Fibroblast of lung (primary cell): Measurements from ENCODE around the gene SOCS4. TPM values are rescaled to one million over a fixed set of nuclear protein-coding genes. Genes with fewer than 3 reads are reported as not detected.

Source experiments
- DNase-seq, 2 donors: peaks; one replicate each; pipeline versions ENCODE4 v3.0.0 to v3.0.0-alpha.2; 2010; ENCODE audit warnings: low read depth in 2 of 2
- H2AFZ ChIP-seq: 2 replicates; pipeline ENCODE4 v1.5.1; 2012; ENCODE audit warnings: low read length, control low read depth, inconsistent platforms
- H3K27ac ChIP-seq: 2 replicates; pipeline ENCODE4 v1.5.1; 2011; ENCODE audit warnings: low read length, control low read depth; ENCODE audit not compliant: insufficient read depth
- H3K27me3 ChIP-seq: 2 replicates; pipeline ENCODE4 v1.5.1; 2011; ENCODE audit warnings: mild to moderate bottlenecking, low read length; ENCODE audit not compliant: control insufficient read depth, insufficient read depth
- H3K36me3 ChIP-seq: 2 replicates; pipeline ENCODE4 v1.5.1; 2011; ENCODE audit warnings: low read length; ENCODE audit not compliant: control insufficient read depth, insufficient read depth
- H3K4me1 ChIP-seq: 2 replicates; pipeline ENCODE4 v1.5.1; 2011; ENCODE audit warnings: low read length; ENCODE audit not compliant: control insufficient read depth, insufficient read depth; ENCODE audit errors: extremely low read depth
- H3K4me2 ChIP-seq: 2 replicates; pipeline ENCODE4 v1.5.1; 2011; ENCODE audit warnings: low read length, control low read depth; ENCODE audit not compliant: insufficient read depth; ENCODE audit errors: extremely low read depth
- H3K4me3 ChIP-seq, 4 experiments: fragments of 200-600 bp in 1 of 4; sonication (generic) in 1 of 4; replicated peaks in 1 of 4; 2 replicates each; pipeline ENCODE4 v1.5.1; 2011 to 2016; ENCODE audit warnings: low read length in 4 of 4, low read depth in 3 of 4, mild to moderate bottlenecking in 3 of 4, control low read depth in 2 of 4, inconsistent platforms in 1 of 4, mixed read lengths in 1 of 4; ENCODE audit not compliant: insufficient read depth in 1 of 4; ENCODE audit errors: control extremely low read depth in 1 of 4
- H3K79me2 ChIP-seq: 2 replicates; pipeline ENCODE4 v1.5.1; 2012; ENCODE audit warnings: mild to moderate bottlenecking, low read length, inconsistent platforms; ENCODE audit not compliant: control insufficient read depth, insufficient read depth
- H3K9ac ChIP-seq: 2 replicates; pipeline ENCODE4 v1.5.1; 2011; ENCODE audit warnings: mild to moderate bottlenecking, low read length, control low read depth; ENCODE audit not compliant: insufficient read depth
- H3K9me3 ChIP-seq: 2 replicates; pipeline ENCODE4 v1.5.1; 2012; ENCODE audit warnings: low read depth, low read length; ENCODE audit not compliant: control insufficient read depth, insufficient read depth
- H4K20me1 ChIP-seq: 2 replicates; pipeline ENCODE4 v1.5.1; 2011; ENCODE audit warnings: low read length; ENCODE audit not compliant: control insufficient read depth, insufficient read depth; ENCODE audit errors: extremely low read depth
- CTCF ChIP-seq, 2 donors: IDR thresholded peaks in 1 of 2; conservative IDR thresholded peaks in 1 of 2; 1 replicate in 1 of 2; 2 replicates in 1 of 2; pipeline ENCODE4 v1.5.1; 2011 to 2012; ENCODE audit warnings: low read length in 2 of 2, control low read depth in 1 of 2, inconsistent platforms in 1 of 2, low read depth in 1 of 2, mild to moderate bottlenecking in 1 of 2
- EZH2 ChIP-seq: IDR thresholded peaks from 2 replicates; pipeline ENCODE4 v1.5.1; 2012; ENCODE audit warnings: low read length, control low read depth, mild to moderate bottlenecking; ENCODE audit errors: missing control alignments
- polyA plus RNA-seq, 2 donors: library from polyadenylated mRNA; depleted of rRNA in 1 of 2; stranded (reverse) in 1 of 2; unstranded in 1 of 2; fragments of >200 nt; gene quantifications; 2 replicates each; pipeline ENCODE4 v1.2.1, GENCODE V29; 2011 to 2012; ENCODE audit warnings: missing spikeins in 1 of 2
- total RNA-seq: library from RNA; depleted of rRNA; stranded (reverse); fragments of >200 nt; gene quantifications from 2 replicates; pipeline ENCODE4 v1.2.1, GENCODE V29; 2014

SOCS4 gene
- total and polyA plus RNA-seq, 2 donors (not counting 1 experiment from before 2014, with no cell fraction given): 11.5 to 19.2 TPM

DNA sequence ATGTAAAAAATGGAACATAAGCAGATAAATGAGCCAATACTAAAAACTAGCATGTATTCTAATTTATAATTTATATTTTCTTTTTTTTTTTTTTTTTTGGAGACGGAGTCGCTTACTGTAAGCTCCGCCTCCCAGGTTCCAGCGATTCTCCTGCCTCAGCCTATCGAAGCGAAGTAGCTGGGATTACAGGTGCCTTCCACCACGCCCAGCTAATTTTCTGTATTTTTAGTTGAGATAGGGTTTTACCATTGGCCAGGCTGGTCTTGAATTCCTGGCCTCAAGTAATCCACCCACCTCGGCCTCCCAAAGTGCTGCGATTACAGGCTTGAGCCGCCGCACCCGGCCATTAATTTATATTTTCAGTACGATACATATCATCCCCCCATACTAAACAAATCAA is 27.1 kb downstream of the SOCS4 start:
- H3K36me3 ChIP-seq: peaks cover 3% of the 10 kb centered on the region

GRCh38 chr14:55057919-55058318 is 30.9 kb downstream of the SOCS4 start:
- peaks cover 95% of the 10 kb centered on the region for H3K79me2 ChIP-seq
- no peaks in the 10 kb centered on the region for H3K9me3 ChIP-seq
- H3K9ac ChIP-seq: no peak overlapping the region
- H3K4me1 ChIP-seq: no peaks in the 10 kb centered on the region
- peaks cover 2% of the 10 kb centered on the region for H4K20me1 ChIP-seq
- no peaks in the 10 kb centered on the region for H3K27me3 ChIP-seq
- peaks cover 6% of the 10 kb centered on the region for H3K36me3 ChIP-seq
- TF ChIP-seq EZH2: no peak
- no peak for TF ChIP-seq CTCF (conservative IDR thresholded peaks at IDR 0.05 in 1 of 2, IDR thresholded peaks at IDR 0.05 in 1 of 2; ENCODE audit: low read depth in 1 of 2, low read length in 2 of 2)
- DNase-seq: no peak
- no peak overlapping the region for H3K4me3 ChIP-seq
- H3K4me2 ChIP-seq: no peak overlapping the region
- H3K27ac ChIP-seq: no peak overlapping the region
- H2AFZ ChIP-seq: no peak overlapping the region

More for the DNA sequence above, 27.1 kb downstream of the SOCS4 start:
- H4K20me1 ChIP-seq: peaks cover 2% of the 10 kb centered on the region
- H3K4me1 ChIP-seq: peaks cover 4% of the 10 kb centered on the region
- H3K27ac ChIP-seq: no peak overlapping the region
- no peak overlapping the region for H3K9ac ChIP-seq
- H3K9me3 ChIP-seq: no peaks in the 10 kb centered on the region
- TF ChIP-seq CTCF (conservative IDR thresholded peaks at IDR 0.05 in 1 of 2, IDR thresholded peaks at IDR 0.05 in 1 of 2; ENCODE audit: low read depth in 1 of 2, low read length in 2 of 2) (no peak), EZH2 (no peak)
- no peaks in the 10 kb centered on the region for H3K27me3 ChIP-seq
- no peak overlapping the region for H3K4me3 ChIP-seq
- peaks cover 73% of the 10 kb centered on the region for H3K79me2 ChIP-seq
- no peak for DNase-seq
- no peak overlapping the region for H3K4me2 ChIP-seq
- no peak overlapping the region for H2AFZ ChIP-seq

- Histone ChIP-seq H2AFZ (no peak overlapping the region), H3K4me1 (no peaks in the 10 kb centered on the region), H3K4me2 (no peak overlapping the region), H3K79me2 (peaks cover 84% of the 10 kb centered on the region), H3K27me3 (no peaks in the 10 kb centered on the region), H4K20me1 (peaks cover 2% of the 10 kb centered on the region), H3K4me3 (no peak overlapping the region), H3K9ac (no peak overlapping the region), H3K36me3 (peaks cover 10% of the 10 kb centered on the region), H3K27ac (no peak overlapping the region), H3K9me3 (no peaks in the 10 kb centered on the region)
- no peak for TF ChIP-seq EZH2
- DNase-seq: no peak
These were observed 32.3 kb downstream of the SOCS4 start for GRCh38 chr14:55059333-55059732.
